Suppressor macrophage treated with lipopolysaccharide for 4 hours (primary cell): Measurements from ENCODE around the gene KIF17.

Experiments used
- DNase-seq: peaks from one replicate; pipeline ENCODE4 v3.0.0-alpha.2; 2020

The KIF17 gene

DNA sequence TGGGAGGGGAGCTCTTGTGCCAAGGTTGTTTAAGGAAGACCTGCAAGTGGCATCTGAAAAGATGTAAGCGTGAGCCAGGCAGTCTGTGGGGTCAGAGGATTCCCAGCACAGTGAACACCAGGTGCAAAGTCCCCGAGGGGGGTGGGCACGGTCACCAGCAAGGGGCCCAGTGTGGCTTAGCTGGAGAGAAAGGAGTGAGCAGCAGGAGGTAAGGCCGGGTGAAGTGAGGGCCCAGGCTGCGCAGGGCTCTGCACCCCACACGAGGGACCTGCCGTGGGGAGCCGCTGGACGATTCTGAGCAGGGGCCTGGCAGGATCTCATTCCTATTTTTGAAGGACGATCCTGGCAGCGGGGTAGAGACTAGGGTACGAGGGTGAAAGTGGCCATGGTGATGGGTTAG lies 60.8 kb downstream of the KIF17 start:
- DNase-seq: no peak

DNA sequence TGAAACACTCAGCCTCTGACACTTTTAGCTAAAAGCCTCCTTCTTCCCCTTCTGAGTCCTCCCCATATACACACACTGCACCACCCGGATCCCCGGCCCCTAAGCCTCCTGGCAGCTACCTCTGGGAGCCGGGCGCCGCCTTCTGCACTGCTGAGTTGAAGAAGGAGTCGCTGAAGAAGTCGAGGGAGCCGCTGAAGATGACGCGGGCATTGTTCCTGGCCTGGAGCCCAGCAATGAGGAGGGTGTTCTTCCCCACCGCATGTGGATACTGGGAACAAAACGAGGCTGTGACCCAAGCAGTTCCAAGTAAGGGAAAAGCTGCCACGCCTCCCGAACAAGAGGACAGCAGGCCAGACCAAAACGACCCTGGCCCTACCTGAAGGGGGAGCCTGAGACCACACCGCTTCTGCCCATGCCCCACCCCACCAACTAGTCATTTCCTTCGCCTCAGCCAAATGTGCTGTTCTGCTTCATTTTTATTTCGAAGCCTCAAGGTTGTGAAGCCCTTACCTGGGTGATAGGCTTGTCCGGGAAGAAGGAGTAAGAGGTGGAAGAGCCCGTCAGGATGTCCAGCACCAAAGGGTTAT lies 63.6 kb downstream of the KIF17 start:
- no peak for DNase-seq

DNA sequence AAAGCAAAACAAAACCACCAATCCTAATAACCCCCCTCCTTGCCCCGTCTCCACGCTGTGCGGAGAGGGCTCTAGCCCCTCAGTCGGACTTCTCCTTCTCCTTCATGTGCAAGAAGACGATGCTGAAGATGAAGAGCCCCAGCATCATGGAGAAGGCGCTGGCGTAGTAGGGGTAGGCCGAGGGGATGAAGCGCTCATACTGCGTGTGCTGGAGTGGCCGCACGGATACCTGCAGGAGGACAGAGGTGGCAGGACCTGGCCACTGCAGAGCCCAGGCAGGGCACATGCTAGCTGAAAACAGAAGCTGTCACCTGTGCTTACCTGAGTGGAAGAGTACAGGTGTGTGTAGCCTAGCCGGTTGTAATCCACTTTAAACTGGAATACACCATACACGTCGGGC lies 65.5 kb downstream of the KIF17 start:
- DNase-seq: no peak

DNA sequence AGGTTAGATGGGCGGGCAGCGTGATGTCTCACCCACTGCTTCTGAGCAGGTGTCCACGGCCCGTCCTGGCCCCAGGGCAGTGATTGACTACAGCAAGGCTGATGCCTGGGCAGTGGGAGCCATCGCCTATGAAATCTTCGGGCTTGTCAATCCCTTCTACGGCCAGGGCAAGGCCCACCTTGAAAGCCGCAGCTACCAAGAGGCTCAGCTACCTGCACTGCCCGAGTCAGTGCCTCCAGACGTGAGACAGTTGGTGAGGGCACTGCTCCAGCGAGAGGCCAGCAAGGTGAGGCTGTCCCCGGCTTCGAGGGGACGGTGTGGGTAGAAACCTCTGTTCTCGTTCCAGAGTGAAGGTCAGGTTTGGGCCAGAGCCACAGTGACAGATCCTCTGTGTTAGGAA lies 68.9 kb downstream of the KIF17 start:
- DNase-seq: no peak

DNA sequence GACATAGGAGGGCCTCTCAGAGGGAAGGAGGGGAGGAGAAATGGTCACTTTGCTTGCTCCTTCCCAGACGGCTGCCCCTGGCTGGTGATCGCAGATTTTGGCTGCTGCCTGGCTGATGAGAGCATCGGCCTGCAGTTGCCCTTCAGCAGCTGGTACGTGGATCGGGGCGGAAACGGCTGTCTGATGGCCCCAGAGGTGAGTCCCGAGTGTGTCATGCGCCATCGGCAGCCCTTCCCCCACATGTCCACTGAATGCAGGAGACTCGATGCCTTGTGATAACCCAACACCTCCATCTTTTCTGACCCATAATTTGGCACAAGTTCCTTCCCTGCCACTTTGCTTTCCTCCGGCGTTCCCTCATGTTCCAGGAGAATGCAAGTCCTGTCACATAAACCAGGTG lies 69.4 kb downstream of the KIF17 start:
- DNase-seq: no peak

DNA sequence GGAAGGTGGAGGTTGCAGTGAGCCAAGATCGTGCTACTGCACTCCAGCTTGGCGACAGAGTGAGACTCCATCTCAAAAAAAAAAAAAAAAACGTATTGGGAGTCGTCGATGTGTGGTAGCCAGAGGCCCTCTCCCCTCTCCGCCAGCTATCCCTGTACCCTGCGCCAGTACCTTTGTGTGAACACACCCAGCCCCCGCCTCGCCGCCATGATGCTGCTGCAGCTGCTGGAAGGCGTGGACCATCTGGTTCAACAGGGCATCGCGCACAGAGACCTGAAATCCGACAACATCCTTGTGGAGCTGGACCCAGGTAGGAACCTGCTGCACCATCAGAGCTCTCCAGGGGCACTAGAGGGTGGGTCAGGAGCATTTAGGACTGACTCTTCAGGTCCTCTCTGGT lies 72.4 kb downstream of the KIF17 start:
- no peak for DNase-seq

DNA sequence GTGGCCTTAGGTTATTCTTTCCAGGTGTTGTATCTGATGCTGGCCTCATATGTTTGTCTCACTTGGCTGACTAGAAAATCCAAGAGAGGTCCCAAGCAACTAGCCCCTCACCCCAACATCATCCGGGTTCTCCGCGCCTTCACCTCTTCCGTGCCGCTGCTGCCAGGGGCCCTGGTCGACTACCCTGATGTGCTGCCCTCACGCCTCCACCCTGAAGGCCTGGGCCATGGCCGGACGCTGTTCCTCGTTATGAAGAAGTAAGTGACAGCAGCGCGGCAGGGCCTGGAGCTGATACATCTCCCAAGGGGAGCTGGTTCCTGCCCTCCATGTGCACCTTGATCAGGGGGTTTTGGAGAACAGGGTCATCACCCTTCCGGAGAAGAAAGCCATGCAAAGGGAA lies 73.4 kb downstream of the KIF17 start:
- no peak for DNase-seq

DNA sequence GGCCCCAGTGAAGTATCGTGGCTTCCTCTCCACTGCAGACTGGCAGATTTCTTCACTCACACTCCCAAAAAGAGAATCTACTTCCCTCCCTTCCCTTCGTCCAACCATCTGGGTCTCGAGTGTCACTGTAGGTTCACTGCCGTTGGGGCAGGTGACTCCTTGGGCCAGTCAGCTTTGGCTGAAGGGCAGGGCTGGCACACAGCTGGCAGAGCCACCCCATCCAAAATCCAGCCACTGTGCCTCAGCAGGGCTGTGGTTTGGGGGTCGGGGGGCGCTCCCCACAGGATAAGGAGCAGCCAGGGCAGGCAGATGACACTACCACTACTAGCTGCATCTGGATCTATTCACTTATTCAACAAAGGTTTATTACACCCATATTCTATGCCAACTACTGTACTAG lies 74.7 kb downstream of the KIF17 start:
- no peak for DNase-seq

DNA sequence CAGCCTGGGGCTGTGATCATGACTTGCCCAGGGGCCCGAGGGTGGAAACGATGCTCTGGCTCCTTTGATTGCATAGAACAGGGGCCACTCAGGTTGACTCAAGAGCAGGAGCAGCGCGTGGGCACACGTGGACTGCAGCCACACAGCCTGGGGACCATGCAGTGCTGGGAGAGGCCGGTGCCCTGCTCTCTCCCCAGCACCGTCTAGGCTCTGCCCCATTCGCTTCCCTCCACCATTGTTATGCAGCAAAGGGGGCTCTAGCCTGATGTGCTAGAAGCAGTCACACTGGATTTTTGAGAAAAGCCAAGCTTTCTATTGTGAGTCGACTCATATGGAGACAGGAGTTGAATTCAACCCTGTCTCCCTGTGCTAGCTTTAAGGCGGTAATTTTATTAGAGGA lies 75.8 kb downstream of the KIF17 start:
- no peak for DNase-seq

DNA sequence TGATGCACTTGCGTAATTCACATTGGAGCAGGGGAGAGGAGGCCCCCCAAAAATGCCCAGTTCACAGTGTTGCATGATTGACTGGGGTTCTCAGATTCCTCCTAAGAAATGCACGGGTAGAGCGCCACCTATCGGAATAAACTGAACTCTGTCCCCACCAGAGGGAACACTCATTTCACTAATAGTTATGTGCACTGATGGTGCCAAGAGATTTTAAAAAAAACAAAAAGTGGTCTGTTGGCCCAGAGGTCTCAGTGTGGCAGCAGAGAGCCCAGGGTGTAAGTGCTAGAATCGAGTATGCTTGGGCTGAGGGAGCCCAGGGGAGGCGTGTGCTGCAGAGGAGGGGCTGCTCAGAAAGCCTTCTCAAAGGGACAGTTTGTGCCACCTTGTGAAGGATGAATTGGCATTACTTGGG lies 77.6 kb downstream of the KIF17 start:
- peak; percentile 77 for DNase-seq

DNA sequence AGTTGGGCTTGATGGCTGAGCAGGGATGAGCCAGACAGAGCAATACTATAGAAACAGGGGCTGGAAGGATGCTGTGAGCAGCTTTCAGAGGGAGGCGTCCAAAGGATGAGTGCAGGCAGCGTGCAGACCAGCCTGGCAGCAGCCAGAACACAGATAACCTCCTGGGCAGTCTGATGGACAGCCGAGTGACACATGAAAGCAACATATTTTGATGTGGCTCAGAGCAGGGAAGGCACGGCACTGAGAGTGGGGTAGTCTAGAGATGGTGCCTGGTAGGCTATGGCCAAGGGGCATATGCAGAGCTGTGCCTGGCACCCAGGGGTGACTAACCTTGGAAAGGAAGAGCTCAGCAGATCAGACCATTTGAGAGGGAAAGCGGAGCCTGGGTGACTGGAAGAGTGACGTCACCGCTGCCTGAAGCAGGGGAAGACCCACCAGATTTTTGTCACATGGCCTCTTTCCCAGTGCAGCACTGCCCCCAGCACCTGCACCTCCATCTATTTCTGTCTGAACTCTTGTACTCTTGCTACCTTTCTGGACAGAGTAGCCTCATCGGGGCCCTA lies 80.9 kb downstream of the KIF17 start:
- DNase-seq: no peak

DNA sequence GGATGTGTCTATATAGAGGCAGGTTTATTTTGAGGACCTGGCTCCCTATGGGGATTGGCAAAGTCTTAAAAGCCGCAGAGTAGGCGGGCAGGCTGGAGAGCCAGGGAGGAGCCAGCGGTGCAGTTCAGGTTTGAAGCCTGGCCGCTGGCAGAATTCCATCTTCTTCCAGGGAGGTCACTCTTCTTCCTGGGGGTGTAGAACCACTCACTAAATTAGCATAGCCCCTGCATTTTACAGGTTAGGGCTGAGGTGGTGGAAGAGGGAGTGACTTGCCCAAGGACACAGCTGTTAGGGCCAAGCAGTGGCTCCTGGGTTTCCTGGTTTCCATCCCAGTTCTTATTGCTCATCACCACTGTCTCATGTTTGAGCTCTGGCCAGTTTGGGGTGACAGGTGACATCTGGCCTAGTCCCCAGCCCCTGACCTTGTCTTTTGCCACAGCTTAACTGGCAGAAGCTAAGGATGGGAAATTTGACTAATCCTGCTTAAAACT lies 83.2 kb downstream of the KIF17 start:
- DNase-seq: no peak

DNA sequence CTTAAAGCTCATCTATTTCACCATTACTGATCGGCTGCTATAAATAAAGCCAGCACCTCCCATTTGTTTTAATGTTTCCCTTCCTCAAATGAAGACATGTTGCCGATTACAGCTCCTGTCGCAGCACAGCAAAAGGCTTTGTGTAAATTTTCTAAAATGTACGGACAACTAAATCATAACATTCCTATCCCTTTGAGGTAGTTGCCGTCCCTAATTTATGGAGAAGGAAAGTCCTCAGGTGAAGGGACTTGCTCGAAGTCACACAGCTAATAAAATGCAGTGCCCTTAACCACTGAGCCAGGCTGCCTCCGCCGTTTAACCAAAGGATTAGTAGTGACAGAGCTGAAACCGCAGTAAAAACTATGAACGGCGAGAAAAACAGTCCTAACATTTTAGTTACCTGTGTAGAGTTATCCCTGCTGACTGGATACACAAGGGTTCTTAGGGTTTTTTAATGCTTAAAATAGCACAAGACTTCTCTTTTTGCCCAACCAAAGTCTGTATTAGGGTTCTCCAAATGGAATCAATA lies 83.7 kb downstream of the KIF17 start:
- peak; percentile 20 for DNase-seq

DNA sequence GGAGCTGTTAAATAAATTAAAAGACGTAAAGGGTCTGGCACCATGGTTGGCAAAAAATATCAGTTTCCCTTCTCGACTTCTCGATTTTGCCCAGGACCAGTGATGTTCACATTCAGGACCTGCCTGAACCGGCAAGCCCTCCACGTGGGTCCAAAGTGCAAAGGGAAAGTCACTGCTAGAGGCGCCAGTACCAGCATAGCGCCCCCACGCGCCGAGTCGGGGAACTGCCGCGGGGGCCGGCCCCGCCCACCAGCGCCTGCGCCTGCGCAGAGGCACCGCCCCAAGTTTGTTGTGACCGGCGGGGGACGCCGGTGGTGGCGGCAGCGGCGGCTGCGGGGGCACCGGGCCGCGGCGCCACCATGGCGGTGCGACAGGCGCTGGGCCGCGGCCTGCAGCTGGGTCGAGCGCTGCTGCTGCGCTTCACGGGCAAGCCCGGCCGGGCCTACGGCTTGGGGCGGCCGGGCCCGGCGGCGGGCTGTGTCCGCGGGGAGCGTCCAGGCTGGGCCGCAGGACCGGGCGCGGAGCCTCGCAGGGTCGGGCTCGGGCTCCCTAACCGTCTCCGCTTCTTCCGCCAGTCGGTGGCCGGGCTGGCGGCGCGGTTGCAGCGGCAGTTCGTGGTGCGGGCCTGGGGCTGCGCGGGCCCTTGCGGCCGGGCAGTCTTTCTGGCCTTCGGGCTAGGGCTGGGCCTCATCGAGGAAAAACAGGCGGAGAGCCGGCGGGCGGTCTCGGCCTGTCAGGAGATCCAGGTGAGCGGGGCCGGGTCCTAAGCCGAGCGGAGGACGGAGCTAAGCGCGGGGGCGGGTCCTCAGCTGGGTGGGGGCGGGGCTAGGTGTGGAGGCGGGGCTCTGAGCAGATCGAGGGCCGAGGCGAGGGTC lies 84.4 kb downstream of the KIF17 start, which contains the start of gene PINK1:
Gene PINK1 (plus strand): TSS at position 269 of the 875 bp plus-strand sequence. CDS start 91 bp downstream, at position 360.
- peak; percentile 89 for DNase-seq

DNA sequence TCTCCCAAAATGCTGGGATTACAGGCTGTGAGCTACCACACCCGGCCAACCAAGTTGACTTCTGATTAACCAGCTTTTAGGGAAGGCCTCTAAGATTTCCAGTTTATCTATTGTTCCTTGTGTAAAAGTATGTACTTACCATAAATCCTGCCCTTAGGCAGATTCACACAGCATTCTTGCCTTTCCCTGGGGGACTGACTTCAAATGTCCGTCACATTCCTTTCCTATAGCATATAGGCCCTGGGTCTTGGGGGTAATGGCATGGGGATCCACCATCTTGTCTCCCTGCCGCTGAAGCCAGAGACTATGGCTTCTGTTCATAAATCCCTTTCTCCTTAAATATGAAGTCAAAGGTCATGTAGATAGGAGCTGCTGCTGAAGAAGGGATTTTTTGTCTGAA lies 85.4 kb downstream of the KIF17 start:
- DNase-seq: no peak

DNA sequence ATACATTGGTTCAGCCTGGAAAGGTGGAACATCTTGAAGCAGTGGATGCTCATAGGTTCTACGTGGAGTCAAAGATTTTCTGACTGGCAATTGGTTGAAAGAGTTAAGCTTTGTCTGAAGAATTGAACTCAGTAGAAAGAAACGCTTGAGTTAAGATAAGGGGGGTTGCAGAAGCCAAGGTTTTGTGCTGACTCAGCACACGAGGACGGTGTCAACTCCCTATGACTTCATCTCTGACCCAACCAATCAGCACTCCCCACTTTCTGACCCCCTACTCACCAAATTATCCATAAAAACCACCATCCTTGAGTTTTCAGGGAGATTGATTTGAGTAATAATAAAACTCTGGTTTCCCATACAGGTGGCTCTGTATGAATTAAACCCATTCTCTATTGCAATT lies 87.1 kb downstream of the KIF17 start:
- no peak for DNase-seq

DNA sequence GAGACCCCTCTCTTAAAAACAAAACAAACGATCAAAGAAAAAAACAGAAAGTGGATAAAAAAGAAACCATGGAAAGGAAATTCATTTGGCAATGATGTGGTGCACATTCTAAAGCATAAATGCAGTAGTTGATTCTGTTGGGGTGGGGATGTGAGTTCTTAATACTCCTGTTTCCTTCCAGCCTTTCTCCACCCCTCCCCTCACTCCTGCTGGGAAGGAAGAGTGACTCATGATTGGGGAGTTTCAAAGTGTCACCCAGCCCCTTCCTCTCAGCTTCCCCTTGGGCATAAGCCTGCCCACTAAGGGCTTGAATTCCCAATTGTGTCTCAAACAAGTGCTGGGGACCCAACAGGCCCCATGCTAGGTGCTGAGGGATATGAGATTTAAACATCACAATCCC lies 91.3 kb downstream of the KIF17 start:
- DNase-seq: no peak

DNA sequence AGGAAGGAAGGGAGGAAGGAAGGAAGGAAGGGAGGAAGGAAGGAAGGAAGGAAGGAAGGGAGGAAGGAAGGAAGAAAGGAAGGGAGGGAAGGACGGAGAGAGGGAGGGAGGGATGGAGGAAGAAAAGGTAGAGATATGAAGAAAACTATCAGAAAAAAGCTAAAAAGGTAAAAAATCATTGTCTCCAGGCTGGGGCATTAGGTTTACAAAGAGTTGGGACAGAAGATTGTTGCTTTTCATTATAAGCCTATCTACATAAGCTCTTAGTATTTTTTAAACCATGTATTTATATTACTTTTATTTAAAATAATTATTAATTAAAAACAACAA lies 91.7 kb downstream of the KIF17 start:
- no peak for DNase-seq

DNA sequence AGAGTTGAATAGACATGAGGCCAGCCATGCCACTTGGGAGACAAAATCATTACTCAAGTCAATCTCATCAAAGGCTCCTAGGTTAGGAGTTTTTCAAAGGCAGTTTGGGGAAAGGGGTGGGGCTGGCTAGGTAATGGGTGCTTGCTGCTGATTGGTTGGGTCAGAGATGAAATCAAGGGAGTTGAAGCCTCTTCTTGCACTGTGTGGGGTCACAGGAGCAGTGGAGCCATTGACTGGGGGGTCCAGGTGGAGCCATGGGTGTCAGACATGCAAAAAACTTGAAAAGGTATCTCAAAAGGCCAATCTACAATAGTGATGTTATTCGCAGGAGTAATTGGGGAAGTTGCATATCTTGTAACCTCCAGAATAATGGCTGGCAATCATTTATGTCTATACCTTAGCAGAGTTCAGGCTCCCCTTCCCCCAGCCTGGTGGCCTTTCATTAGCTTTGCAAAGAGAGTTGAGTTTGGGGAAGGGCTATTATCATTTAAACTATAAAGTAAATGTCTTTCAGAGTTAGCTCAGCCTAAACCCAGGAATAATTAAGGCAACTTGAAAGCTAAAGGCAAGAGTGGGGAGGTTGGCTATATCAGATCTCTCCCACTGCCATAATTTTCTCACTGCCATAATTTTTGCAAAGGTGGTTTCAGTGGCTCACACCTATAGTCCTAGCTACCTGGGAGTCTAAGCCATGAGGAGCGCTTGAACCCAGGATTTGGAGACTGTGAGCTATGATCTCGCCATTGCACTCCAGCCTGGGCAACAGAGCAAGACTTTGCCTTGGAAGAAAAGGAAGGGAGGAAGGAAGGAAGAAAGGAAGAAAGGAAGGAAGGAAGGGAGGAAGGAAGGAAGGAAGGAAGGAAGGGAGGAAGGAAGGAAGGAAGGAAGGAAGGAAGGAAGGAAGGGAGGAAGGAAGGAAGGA lies 92.4 kb downstream of the KIF17 start:
- no peak for DNase-seq

DNA sequence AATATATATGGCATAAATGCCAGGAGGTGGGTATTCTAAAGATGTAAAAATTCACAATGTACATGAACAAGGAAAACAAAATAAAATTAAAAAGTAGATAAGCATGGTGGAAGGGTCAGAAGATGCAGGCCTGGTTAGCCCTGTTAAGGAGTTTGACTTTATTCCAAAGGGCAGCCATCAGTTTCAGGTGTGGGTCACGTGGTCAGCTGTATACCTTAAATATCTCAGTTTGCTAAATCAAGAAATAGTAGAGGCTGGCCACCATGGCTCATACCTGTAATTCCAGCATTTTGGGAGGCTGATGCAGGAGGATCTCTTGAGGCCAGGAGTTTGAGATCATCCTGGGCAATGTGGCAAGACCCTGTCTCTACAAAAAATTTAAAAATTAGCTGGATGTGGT lies 93.1 kb downstream of the KIF17 start:
- DNase-seq: no peak

DNA sequence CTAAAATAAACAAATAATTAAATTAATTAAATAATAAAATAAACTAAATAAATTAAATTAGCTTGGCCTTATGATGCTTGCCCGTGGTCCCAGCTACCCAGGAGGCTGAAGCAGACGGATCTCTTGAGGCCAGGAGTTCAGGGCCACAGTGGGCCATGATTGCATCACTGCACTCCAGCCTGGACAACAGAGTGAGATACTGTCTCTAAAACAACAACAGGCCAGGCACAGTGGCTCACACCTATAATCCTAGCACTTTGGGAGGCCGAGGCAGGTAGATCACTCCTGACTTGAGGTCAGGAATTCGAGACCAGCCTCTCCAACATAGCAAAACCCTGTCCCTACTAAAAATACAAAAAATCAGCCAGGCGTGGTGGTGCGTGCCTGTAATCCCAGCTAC lies 96.8 kb downstream of the KIF17 start:
- DNase-seq: no peak

DNA sequence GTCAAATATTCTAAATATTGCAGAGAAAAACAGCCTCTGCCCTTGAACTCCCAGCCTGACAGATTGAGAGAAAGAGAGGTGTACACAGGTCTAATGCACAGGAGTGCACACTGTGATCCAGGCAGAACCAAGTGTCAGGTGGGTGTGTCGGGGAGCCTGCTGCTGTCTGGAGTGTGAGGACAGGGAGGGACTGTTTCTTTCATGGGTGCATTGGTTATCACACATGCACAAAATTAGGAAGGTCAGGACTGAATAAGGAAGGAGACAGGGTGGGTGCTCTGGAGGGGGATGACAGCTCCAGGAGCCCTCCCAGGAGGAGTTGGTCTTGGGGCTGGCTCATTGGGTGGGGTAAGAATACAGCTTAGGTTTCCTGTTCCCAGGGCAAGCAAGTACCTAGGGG lies 97.8 kb downstream of the KIF17 start:
- no peak for DNase-seq

DNA sequence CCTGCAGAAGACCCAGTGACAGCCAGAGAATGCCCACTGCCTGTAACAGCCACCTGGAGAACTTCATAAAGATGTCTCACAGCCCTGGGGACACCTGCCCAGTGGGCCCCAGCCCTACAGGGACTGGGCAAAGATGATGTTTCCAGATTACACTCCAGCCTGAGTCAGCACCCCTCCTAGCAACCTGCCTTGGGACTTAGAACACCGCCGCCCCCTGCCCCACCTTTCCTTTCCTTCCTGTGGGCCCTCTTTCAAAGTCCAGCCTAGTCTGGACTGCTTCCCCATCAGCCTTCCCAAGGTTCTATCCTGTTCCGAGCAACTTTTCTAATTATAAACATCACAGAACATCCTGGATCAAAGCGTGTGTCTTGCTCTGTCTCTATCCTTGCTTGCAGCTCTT lies 99.3 kb downstream of the KIF17 start:
- DNase-seq: no peak
